Measurements from ENCODE around the gene PRDX5. TPM values are rescaled to one million over a fixed set of nuclear protein-coding genes. Genes with fewer than 3 reads are reported as not detected.
A peak's percentile ranks its signal among the peaks of the same experiment; 100 is the strongest.

PRDX5 gene
- total RNA-seq, 2 donors from 2014 or later = 235 to 289 TPM

DNA sequence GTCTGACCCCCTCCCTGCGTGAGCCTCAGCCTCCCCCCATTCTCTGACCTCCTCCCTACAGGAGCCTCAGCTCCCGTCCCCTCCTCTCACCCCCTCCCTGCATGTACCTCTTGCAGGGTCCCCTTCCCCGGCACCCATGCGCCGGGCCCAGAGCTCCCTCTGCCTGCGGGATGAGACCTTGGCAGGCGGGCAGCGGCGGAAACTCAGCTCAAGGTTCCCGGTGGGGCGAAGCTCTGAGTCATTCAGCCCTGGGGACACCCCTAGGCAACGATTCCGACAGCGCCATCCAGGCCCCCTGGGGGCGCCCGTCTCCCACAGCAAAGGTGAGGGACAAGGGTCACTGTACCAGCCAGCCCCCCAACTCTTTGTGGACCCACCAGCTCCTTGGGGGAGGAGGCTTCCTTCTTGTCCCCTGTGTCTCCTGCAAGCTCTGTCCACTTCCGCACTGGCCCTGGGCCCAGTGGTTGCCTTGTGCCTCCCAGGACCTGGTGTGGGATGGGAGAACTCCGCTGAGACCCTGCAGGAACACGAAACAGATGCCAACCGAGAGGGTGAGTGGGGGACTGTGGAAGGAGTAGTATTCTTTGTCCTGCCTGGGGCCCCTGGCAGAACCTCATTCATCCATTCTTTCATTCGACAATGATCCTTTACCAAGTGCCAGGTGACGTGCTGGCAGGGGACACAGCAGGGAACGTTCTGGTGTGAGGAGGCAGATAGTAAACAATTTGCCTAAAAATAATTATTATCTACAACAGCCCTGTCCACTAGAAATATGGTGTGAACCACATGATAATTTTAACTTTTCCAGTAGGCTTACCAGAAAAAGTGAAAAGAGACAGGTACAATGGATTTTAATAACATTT, 37.4 kb downstream of the PRDX5 start:
- Mint-ChIP-seq H3K36me3 (ENCODE audit: low read depth) (no peaks in the 10 kb centered on the region), H3K4me1 (peaks cover 15% of the 10 kb centered on the region), H3K27me3 (ENCODE audit: insufficient read depth) (no peaks in the 10 kb centered on the region), H3K9me3 (no peaks in the 10 kb centered on the region), H3K4me3 (no peak overlapping the region), H3K27ac (peak overlapping the region; percentile 76)
- no peak overlapping the region for H3K4me3 ChIP-seq (ENCODE audit: low read length)
- peak overlapping the region; percentile 9 for H3K27ac ChIP-seq (ENCODE audit: low read depth, low read length)
- 12 to 25% methylated on average over 3 to 20 of the region's 23 CpGs for WGBS, 2 experiments (ENCODE audit: insufficient coverage in 1 of 2, insufficient read length in 1 of 2)
- no peaks in the 10 kb centered on the region for H3K36me3 ChIP-seq (ENCODE audit: control insufficient read depth, insufficient read depth, low read length)
- H3K9ac ChIP-seq (ENCODE audit: extremely low read depth, low read length, poor library complexity, severe bottlenecking) = no peak overlapping the region
- TF ChIP-seq, protein P1, sequence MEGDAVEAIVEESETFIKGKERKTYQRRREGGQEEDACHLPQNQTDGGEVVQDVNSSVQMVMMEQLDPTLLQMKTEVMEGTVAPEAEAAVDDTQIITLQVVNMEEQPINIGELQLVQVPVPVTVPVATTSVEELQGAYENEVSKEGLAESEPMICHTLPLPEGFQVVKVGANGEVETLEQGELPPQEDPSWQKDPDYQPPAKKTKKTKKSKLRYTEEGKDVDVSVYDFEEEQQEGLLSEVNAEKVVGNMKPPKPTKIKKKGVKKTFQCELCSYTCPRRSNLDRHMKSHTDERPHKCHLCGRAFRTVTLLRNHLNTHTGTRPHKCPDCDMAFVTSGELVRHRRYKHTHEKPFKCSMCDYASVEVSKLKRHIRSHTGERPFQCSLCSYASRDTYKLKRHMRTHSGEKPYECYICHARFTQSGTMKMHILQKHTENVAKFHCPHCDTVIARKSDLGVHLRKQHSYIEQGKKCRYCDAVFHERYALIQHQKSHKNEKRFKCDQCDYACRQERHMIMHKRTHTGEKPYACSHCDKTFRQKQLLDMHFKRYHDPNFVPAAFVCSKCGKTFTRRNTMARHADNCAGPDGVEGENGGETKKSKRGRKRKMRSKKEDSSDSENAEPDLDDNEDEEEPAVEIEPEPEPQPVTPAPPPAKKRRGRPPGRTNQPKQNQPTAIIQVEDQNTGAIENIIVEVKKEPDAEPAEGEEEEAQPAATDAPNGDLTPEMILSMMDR (conservative IDR thresholded peaks at IDR 0.05) = peak; percentile 77
- no peaks in the 10 kb centered on the region for H3K9me3 ChIP-seq (ENCODE audit: control insufficient read depth, low read length)
- peak; percentile 94 for DNase-seq
- H3K27me3 ChIP-seq (ENCODE audit: control insufficient read depth, insufficient read depth, low read length, poor library complexity, severe bottlenecking) = no peaks in the 10 kb centered on the region
- peaks cover 7% of the 10 kb centered on the region for H3K4me1 ChIP-seq (ENCODE audit: control insufficient read depth, insufficient read depth, low read length)

DNA sequence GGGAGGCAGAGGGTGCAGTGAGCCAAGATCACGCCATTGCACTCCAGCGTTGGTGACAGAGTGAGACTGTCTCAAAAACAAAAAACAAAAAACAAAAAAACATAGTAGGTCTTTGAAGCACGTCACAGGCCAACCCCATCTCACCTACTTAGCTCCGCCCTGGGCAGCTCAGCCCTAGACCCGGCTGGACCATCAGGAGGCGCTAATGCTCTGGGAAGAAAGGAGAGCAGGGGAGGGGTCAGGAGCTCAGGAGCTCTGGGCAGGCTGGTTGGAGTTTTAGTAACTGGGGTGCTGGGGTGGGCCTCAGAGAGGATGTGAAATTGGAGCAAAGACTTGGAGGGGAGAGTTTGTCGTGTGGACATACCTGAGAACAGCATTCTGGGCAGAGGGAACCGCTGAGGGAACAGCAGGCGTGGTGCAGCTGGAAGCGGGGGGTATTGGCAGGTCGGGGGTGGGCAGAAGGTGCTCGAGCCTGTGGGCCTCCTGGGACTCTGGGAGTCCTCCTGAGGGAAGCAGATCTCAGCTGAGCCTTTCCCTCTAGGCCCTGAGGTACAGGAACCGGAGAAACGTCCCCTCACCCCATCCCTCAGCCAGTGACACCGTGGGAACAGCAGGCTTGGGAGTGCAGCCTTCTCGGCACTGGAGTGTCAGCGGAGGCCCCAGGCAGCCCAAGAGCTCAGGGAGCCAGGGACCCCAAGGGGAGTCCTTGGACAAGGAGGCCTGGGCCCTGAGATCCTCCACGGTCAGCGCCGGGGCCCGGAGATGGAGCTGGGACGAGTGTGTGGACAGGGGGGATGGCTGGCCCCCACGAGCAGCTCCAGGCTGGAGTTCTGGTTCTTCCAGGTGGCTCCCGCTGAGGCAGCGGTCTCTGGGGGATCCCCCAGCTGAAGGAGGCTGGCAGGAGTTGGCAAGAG, 38.8 kb downstream of the PRDX5 start:
- peaks cover 5% of the 10 kb centered on the region for H3K36me3 ChIP-seq (ENCODE audit: control insufficient read depth, insufficient read depth, low read length)
- Mint-ChIP-seq H3K27ac (no peak overlapping the region), H3K36me3 (ENCODE audit: low read depth) (peaks cover 7% of the 10 kb centered on the region), H3K4me1 (peaks cover 15% of the 10 kb centered on the region), H3K4me3 (peak overlapping the region; percentile 3), H3K27me3 (ENCODE audit: insufficient read depth) (no peaks in the 10 kb centered on the region), H3K9me3 (no peaks in the 10 kb centered on the region)
- 81% methylated on average over 11 to 25 of the region's 25 CpGs for WGBS, 2 experiments (ENCODE audit: insufficient coverage in 1 of 2, insufficient read length in 1 of 2)
- DNase-seq = peak; percentile 97
- no peak overlapping the region for H3K27ac ChIP-seq (ENCODE audit: low read depth, low read length)
- no peaks in the 10 kb centered on the region for H3K9me3 ChIP-seq (ENCODE audit: control insufficient read depth, low read length)
- no peak overlapping the region for H3K4me3 ChIP-seq (ENCODE audit: low read length)
- no peaks in the 10 kb centered on the region for H3K27me3 ChIP-seq (ENCODE audit: control insufficient read depth, insufficient read depth, low read length, poor library complexity, severe bottlenecking)
- H3K4me1 ChIP-seq (ENCODE audit: control insufficient read depth, insufficient read depth, low read length) = peaks cover 7% of the 10 kb centered on the region
- TF ChIP-seq, protein P1 (conservative IDR thresholded peaks at IDR 0.05) = peak; percentile 83
- H3K9ac ChIP-seq (ENCODE audit: extremely low read depth, low read length, poor library complexity, severe bottlenecking) = no peak overlapping the region

DNA sequence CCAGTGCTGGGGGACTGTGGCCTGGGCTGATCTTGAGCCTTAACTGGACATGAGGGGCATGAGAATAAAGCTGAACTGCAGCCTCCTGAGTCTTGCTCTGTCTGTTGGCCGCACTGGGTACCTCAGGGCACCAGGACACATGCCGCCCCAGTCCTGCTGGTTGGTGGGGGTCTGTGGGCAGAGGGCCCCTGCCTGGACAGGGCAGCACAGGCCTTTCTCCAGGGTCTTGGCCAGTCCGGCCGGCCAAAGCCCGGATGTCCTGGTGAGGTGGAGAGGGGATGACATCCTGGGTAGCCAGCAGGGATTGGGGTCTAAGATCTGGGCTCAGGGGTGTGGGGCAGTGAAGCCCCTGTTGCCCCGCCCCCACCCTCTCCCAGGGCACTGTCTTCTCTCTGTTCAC, 39.5 kb downstream of the PRDX5 start:
- Mint-ChIP-seq H3K9me3 (no peaks in the 10 kb centered on the region), H3K27me3 (ENCODE audit: insufficient read depth) (no peaks in the 10 kb centered on the region), H3K4me1 (peaks cover 15% of the 10 kb centered on the region), H3K36me3 (ENCODE audit: low read depth) (peaks cover 14% of the 10 kb centered on the region), H3K4me3 (no peak overlapping the region), H3K27ac (no peak overlapping the region)
- Histone ChIP-seq H3K4me3 (ENCODE audit: low read length) (no peak overlapping the region), H3K9ac (ENCODE audit: extremely low read depth, low read length, poor library complexity, severe bottlenecking) (no peak overlapping the region), H3K27me3 (ENCODE audit: control insufficient read depth, insufficient read depth, low read length, poor library complexity, severe bottlenecking) (no peaks in the 10 kb centered on the region), H3K4me1 (ENCODE audit: control insufficient read depth, insufficient read depth, low read length) (peaks cover 7% of the 10 kb centered on the region), H3K36me3 (ENCODE audit: control insufficient read depth, insufficient read depth, low read length) (peaks cover 12% of the 10 kb centered on the region), H3K27ac (ENCODE audit: low read depth, low read length) (no peak overlapping the region), H3K9me3 (ENCODE audit: control insufficient read depth, low read length) (no peaks in the 10 kb centered on the region)
- DNase-seq = peak; percentile 53
- TF ChIP-seq, protein P1 (conservative IDR thresholded peaks at IDR 0.05) = no peak
- WGBS, 2 experiments (ENCODE audit: insufficient coverage in 1 of 2, insufficient read length in 1 of 2) = 86% methylated on average over 6 of the region's 6 CpGs; no CpG with 5 or more reads in 1 of the 2 experiments
